Nephron (organoid): ENCODE data around the gene HNRNPH1.

ENCODE experiments used
- H3K27ac Mint-ChIP-seq, 3 experiments: 2 replicates each; pipeline ENCODE4 v1.8.0; 2020; ENCODE audit warnings: mixed read lengths in 3 of 3, mild to moderate bottlenecking in 2 of 3, moderate library complexity in 1 of 3
- H3K27me3 Mint-ChIP-seq: 2 replicates; pipeline ENCODE4 v1.8.0; 2021; ENCODE audit warnings: low read depth, mild to moderate bottlenecking, moderate library complexity, mixed read lengths
- H3K36me3 Mint-ChIP-seq: 2 replicates; pipeline ENCODE4 v1.8.0; 2020; ENCODE audit warnings: low read depth, mixed read lengths
- H3K4me1 Mint-ChIP-seq: 2 replicates; pipeline ENCODE4 v1.8.0; 2020; ENCODE audit warnings: mixed read lengths
- H3K4me3 Mint-ChIP-seq, 3 experiments: 2 replicates each; pipeline ENCODE4 v1.8.0; 2020; ENCODE audit warnings: mild to moderate bottlenecking in 3 of 3, mixed read lengths in 3 of 3, moderate library complexity in 2 of 3
- H3K9me3 Mint-ChIP-seq: 2 replicates; pipeline ENCODE4 v1.8.0; 2020; ENCODE audit warnings: mixed read lengths
- TF ChIP-seq, protein P1 (sequence below), 3 experiments: fragments of 200-600 bp; sonication (generic); IDR thresholded peaks; one replicate each; pipeline ENCODE4 v1.5.0; 2021; ENCODE audit warnings: antibody characterized with exemption in 3 of 3; ENCODE audit not compliant: unreplicated experiment in 3 of 3

The HNRNPH1 gene

DNA sequence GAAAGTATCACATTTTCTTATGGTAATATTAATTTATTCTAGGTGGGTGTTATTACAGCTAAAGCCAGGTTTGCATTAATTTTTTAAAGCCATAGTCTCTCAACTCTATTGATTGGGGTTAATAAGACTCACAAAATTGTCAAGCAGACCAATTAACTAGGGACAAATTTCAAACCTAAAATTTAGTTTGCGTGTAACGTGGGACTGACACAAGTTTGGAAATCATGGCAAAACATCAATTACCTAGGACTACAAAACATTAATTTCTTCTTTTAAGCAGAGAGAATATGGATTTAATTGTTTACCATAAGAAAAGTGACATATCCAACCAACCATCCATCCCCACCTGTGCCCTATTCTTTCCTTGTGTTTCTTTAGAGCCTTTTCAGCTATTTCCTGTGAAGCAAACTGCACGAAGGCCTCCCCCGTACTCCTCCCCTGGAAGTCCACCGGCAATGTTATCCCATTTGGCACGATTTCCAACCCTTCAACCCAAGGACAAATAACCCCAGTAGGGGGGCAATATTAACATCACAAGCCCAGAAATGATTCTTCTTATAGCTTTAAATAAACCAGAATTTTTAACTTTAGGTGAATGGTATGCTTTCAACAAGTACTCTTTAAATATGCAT, 4.4 kb downstream of the HNRNPH1 start:
- TF ChIP-seq, protein P1, sequence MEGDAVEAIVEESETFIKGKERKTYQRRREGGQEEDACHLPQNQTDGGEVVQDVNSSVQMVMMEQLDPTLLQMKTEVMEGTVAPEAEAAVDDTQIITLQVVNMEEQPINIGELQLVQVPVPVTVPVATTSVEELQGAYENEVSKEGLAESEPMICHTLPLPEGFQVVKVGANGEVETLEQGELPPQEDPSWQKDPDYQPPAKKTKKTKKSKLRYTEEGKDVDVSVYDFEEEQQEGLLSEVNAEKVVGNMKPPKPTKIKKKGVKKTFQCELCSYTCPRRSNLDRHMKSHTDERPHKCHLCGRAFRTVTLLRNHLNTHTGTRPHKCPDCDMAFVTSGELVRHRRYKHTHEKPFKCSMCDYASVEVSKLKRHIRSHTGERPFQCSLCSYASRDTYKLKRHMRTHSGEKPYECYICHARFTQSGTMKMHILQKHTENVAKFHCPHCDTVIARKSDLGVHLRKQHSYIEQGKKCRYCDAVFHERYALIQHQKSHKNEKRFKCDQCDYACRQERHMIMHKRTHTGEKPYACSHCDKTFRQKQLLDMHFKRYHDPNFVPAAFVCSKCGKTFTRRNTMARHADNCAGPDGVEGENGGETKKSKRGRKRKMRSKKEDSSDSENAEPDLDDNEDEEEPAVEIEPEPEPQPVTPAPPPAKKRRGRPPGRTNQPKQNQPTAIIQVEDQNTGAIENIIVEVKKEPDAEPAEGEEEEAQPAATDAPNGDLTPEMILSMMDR (IDR thresholded peaks at IDR 0.05; ENCODE audit: unreplicated experiment in 3 of 3) = no peak
- peaks cover 85% of the 10 kb centered on the region for H3K36me3 Mint-ChIP-seq
- H3K27ac Mint-ChIP-seq = peak overlapping the region; percentile 44 to 68 (median 45)
- H3K4me1 Mint-ChIP-seq = peaks cover 67% of the 10 kb centered on the region
- H3K4me3 Mint-ChIP-seq = peak overlapping the region; percentile 81 to 87 (median 81)
- H3K9me3 Mint-ChIP-seq = no peaks in the 10 kb centered on the region
- H3K27me3 Mint-ChIP-seq = no peaks in the 10 kb centered on the region

DNA sequence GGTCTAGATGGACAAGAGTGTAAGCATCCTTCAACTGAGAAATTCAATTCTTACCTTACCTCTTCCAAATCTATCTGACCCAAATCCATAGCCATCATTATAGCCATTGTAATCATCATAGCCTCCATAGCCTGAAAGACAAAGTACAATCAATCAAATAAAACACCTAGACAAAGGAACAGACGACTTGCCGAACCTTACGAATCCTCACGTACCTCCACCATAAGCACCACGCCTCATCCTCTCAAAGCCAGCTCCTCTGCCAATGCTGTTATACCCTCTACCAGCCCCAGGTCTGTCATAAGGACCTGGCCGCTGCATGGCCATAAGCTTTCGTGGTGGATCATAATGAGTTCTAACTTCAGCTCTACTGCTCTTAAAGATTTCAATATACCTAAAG, 5.5 kb downstream of the HNRNPH1 start:
- H3K4me1 Mint-ChIP-seq = peaks cover 77% of the 10 kb centered on the region
- H3K4me3 Mint-ChIP-seq = peak overlapping the region; percentile 6 to 26 (median 10)
- H3K27me3 Mint-ChIP-seq = no peaks in the 10 kb centered on the region

DNA sequence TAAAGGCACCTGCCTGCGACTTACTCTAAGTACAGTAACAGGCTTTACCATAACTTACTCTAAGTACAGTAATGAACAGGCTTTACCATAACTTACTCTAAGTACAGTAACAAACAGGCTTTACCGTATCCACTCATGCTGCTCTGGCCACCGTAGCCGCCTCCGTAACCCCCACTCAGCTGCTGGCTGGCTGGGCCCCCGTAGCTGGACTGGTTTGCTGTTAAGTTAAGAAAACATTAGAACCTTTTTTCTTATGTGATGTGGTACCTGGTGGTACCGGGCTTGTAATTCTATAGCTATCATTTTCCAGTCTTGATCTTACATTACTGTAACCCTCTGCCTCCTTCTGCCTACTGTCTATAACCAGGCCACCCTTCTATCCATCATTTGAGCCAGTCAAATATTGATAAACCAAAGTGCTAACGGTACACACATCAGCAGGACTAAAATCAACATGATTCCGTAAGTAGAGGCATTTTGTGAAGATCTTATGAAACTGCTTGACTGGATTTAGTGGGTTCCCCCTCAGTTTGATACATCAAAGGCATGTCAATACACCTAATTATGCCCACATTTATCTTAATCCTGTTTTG, 7.4 kb downstream of the HNRNPH1 start:
- Mint-ChIP-seq H3K9me3 (no peaks in the 10 kb centered on the region), H3K27me3 (no peaks in the 10 kb centered on the region), H3K36me3 (peaks cover 86% of the 10 kb centered on the region), H3K4me3 (no peak overlapping the region), H3K27ac (peak overlapping the region in 1 of 3 experiments; percentile 47), H3K4me1 (peaks cover 78% of the 10 kb centered on the region)
- TF ChIP-seq, protein P1 (IDR thresholded peaks at IDR 0.05; ENCODE audit: unreplicated experiment in 3 of 3) = no peak

More for the DNA sequence above, 5.5 kb downstream of the HNRNPH1 start:
- Mint-ChIP-seq H3K9me3 (no peaks in the 10 kb centered on the region), H3K36me3 (peaks cover 91% of the 10 kb centered on the region), H3K27ac (peak overlapping the region in 2 of 3 experiments; percentile 13 to 66)
- TF ChIP-seq, protein P1 (IDR thresholded peaks at IDR 0.05; ENCODE audit: unreplicated experiment in 3 of 3) = no peak

DNA sequence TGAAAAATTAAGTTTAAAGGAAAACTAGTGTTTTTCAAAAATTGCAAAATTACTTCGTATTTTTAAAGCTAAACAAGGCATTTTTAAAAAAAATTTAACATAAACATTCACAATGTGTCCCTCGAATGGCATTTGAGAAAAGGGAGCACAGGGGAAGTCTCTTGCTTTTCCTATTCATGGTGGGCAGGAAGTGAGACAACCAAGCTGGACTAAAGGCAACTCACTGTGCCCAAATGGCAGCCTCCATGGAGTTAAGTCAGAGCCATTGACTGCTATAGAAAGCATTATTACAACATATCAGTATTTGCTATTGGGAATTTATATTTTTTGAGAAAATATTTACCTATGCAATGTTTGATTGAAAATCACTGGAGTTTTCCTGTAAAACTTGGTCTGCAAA, 8.3 kb downstream of the HNRNPH1 start:
- Mint-ChIP-seq H3K27ac (no peak overlapping the region), H3K4me1 (peaks cover 76% of the 10 kb centered on the region), H3K4me3 (no peak overlapping the region), H3K36me3 (peaks cover 86% of the 10 kb centered on the region), H3K9me3 (no peaks in the 10 kb centered on the region), H3K27me3 (no peaks in the 10 kb centered on the region)
- TF ChIP-seq, protein P1 (IDR thresholded peaks at IDR 0.05; ENCODE audit: unreplicated experiment in 3 of 3) = no peak

DNA sequence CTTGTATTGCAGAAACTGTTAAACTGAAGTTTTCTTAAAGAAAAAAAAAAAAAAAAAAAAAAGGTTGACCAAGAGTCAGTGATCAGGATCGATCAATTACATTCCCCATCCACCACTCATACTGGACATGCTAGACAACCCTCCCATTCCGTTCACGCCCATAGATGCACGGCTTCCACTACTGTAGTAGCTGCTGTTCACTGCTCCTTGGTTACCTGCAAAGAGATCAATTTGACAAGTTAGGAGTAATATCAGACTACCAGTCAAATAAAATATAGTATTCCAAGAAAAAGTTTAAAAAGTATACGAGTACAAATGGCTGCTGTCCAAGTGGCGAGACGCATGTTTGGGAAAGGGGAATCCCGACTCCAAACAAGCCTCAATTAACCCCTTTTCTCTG, 8.7 kb downstream of the HNRNPH1 start:
- Mint-ChIP-seq H3K27me3 (no peaks in the 10 kb centered on the region), H3K36me3 (peaks cover 86% of the 10 kb centered on the region), H3K4me1 (peaks cover 74% of the 10 kb centered on the region), H3K27ac (peak overlapping the region in 1 of 3 experiments; percentile 64), H3K4me3 (peak overlapping the region in 1 of 3 experiments; percentile 19), H3K9me3 (no peaks in the 10 kb centered on the region)
- TF ChIP-seq, protein P1 (IDR thresholded peaks at IDR 0.05; ENCODE audit: unreplicated experiment in 3 of 3) = no peak
